Endometrial microvascular endothelial cells (primary cell): ENCODE data around the gene AGPAT3. TPM values are rescaled to one million over a fixed set of nuclear protein-coding genes. Genes with fewer than 3 reads are reported as not detected.

Experiments
- in situ Hi-C: cut with HindIII; loops from 2 replicates; pipeline ENCODE4 v1.10.0; 2017; ENCODE audit warnings: low sequenced_read_pairs, low pct_unique_long_range_greater_than_20kb; ENCODE audit errors: inconsistent ontology term
- total RNA-seq: library from RNA; depleted of rRNA; stranded (reverse); fragments of >200 nt; gene quantifications from one replicate; pipeline ENCODE4 v1.2.3, GENCODE V29; 2015; ENCODE audit errors: inconsistent ontology term

AGPAT3 gene
- total RNA-seq, 1 donor from 2014 or later, result 72.7 TPM

- in situ Hi-C loops, result no loop called here
Observed at GRCh38 chr21:43877936-43878575, 13.0 kb downstream of the AGPAT3 start.

DNA sequence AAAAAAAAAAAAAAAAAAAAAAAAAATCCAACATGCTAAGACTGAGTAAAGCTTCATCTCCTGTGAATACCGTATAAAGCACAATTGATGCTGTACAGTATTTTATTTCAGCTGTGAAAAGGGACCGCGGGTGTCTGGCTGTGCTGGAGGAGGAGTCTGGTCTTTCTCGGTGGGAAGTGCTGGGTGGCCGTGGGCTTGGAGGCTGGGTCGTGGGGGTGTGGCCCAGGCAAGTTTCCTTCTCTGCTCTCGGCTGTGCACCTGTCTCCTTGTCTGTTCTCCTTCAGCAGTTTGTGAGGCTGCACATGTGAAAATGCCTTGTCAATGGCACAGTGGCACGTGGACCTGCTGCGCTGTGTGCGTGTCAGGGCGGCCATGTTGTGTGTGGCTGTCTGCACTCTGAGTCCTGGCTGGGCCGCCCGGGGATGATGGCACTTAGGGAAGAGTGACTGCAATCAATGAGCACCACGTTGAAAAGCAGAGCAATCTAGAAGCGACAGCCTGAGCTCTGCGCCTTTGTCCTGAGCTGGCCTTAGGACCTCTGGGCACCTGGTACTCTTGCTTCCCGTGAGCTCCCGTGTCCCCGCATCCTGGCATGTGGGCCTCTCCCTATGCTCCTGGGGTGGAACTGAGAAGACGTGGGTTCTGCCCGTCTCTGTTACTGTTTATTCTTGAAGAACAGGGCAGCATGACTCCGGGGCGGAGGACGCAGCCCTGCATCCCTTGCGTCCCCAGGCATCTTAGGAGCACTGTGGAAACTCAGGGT is 14.5 kb downstream of the AGPAT3 start:
- in situ Hi-C loops, result no loop called here

DNA sequence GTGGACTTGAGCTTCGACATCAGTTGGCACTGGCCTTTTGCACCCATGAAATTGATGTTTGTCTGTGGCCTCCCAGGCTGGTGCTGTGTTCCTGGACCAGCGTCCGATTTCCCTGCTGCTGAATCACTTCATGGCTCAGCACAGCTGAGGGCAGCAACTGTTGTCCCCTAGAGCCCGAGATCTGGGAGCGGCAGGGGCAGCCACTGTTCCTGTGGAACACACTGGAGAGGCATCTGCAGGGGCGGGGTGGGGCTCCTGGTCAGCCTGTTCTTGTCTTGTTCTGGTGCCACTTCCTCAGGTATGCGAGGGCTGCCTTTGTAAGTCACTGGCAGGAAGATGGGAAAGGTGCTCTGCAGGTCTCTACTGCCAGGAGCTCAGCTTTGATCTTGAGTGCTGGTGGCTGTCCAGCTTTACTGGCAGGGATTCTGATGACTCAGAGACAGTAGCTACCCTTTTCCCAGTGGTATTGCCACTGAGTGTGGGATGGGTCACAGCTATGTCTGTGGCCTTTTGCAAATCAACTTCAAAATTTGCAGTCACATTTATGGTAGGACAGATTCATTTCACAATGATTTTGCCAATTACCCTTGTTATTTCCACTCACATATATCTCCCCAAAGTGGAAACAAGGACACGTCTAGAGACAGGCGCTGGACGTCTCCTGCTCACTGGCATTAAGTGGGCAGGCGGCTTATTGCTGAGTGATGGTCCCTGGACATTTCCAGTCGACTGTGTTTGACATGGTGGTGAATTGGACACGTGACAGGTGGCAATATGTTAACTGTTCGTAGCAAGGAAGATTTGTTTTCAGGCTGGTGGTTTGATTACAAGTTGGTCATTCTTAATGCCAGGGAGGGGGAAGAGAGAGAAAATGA is 15.3 kb downstream of the AGPAT3 start:
- in situ Hi-C loops, result no loop called here

DNA sequence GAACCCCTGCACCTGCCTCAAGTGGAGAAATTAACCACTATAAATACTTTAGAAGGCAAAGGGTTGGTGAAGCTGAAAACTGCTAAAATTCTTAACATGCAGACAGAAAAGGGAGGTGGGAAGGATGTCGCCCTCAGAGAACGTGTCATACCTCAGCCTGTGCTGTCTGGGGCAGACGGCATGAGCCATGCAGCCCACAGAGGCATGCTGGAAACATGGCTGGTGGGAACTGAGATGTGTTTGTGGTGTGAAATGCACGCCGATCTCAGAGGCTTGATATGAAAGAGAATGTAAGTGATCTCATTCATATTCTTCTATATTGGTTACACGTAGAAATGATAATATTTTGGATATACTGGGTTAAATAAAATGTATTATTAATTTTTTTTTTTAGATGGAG is 16.3 kb downstream of the AGPAT3 start:
- in situ Hi-C loops, result no loop called here

GRCh38 chr21:43881935-43882334 is 16.9 kb downstream of the AGPAT3 start:
- in situ Hi-C loops, result no loop called here

GRCh38 chr21:43882952-43883545 is 18.0 kb downstream of the AGPAT3 start:
- in situ Hi-C loops, result no loop called here

DNA sequence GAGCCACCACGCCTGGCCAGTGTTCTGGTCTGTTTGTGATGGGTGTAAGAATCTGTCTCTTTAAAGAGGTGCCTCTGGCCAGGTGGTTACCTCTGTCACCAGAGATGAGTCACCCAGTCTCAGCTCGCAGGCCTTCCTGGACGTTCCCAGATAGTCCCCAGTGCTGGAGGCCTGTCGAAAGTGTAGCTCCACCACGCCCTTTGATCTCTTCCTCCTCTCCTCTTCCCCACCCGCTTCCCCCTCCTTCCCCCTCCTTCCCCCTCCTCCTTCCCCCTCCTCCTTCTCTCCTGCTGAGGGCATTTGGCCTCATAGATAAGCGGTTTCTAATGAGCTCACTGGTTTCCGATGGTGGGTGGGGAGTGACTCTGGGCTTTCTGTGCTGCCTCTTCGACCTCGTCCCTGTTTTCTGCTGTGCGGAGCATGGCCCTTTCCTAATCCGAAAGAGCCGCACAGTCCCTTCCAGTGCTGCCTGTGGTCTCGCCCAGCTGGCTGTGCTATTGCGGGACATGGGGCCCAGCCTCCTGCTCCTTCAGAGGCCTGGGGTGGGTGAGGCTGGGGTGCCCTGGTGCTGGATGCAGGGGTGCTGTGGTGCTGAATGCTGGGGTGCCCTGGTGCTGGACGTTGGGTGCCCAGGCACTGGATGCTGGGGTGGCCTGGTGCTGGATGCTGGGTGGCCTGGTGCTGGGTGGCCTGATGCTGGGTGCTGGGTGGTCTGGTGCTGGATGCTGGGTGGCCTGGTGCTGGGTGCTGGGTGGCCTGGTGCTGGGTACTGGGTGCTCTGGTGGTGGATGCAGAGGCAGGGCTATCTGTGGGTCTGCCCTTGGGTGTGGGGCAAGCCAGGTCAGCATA is 19.2 kb downstream of the AGPAT3 start:
- in situ Hi-C loops, result no loop called here

GRCh38 chr21:43884861-43885417 is 19.9 kb downstream of the AGPAT3 start:
- in situ Hi-C loops, result no loop called here

GRCh38 chr21:43885721-43886120 is 20.7 kb downstream of the AGPAT3 start:
- in situ Hi-C loops, result no loop called here

DNA sequence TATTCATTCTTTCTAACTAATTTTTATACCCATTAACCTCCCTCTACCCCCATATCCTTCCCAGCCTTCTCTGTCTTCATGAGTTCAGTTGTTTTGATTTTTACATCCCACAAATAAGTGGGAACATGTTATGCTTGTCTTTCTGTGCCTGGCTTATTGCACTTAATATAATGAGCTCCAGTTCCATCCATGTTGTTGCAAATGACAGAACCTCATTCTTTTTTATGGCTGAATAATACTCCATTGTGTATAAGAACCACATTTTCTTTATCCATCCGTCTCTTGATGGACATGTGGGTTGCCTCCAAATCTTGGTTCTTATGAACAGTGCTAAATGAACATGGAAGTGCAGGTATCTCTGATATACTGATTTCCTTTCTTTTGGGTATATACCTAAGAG is 21.5 kb downstream of the AGPAT3 start:
- in situ Hi-C loops, result no loop called here

DNA sequence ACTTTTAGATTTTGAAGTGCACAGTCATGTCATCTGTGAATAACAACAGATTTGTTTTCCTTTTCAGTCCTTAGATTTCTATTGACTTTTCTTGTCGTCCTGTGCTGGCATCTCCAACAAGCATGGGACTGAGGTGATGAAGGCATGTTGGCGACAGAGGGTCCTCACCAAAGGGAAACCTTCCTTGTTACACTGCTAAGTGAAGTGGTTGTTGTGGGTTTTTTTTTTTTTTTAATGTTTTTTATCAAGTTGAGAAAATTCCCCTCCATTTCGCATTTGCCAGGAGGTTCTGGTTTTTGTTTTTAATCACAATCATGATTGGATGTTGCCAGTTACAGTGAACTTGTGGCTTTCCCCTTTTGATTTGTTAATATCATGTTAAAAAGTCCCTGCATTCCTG is 24.0 kb downstream of the AGPAT3 start:
- in situ Hi-C loops, result no loop called here

DNA sequence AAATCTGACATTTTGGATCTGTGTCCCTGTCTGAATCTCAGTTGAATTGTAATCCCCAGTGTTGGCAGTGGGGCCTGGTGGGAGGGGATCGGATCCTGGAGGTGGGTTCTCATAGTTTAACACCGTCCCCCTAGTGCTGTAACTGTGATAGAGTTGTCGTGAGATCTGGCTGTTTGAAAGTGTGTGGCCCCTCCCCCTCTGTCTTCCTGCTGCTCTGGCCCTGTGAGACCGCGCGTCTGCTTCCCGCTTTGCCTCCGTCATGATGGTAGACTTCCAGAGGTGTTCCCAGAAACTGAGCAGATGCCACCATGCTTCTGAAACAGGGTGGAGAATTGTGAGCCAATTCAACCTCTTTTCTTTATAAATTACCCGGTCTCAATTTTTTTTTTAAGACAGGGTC is 25.0 kb downstream of the AGPAT3 start:
- in situ Hi-C loops, result no loop called here

GRCh38 chr21:43892334-43892733 is 27.3 kb downstream of the AGPAT3 start:
- in situ Hi-C loops, result no loop called here

DNA sequence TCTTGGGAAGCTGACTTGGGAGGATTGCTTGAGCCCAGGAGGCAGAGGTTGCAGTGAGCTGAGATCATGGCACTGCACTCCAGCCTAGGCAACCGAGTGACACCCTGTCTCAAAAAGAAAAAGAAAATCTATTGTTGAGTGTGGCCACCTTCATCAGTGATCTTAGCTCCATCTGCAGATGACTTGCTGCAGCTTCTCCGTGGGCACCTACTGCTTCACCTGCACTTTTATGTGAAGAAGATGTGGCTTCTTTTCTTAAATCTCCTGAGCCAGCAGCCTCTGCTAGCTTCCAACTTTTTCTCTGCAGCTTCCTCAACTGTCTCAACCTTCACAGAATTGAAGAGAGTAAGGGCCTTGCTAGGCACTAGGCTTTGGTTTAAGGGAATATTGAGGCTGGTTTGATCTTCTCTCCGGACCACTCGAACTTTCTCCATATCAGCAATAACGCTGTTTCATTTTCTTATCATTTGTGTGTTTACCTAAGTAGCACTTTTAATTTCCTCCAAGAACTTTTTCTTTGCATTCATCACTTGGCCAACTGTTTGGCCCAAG is 28.0 kb downstream of the AGPAT3 start:
- in situ Hi-C loops, result no loop called here

DNA sequence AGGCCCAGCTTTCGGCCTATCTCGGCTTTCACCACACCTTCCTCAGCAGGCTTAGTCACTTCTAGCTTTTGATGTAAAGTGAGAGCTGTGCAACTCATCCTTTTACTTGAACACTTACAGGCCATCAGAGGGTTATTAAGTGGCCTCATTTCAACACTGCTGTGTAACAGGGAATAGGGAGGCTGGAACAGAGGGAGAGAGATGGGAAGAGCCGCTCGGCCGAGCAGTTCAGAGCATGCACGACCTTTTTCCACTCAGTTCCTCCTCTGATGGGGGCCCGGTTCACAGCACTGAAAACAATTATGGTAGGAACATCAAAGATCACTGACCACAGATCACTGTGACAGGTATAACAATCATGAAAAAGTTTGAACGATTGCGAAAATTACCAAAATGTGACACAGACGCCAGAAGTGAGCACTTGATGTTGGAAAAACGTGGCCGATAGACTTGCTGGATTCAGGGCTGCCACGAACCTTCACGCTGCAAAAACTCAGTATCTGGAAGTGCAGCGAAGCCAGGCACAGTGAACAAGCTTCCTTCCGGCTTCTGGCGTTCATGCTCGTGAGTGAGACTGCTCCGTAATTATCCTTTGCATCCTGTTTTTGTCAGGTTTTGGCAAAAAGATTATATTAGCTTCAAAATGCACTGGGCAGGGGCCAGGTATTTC is 28.6 kb downstream of the AGPAT3 start:
- in situ Hi-C loops, result no loop called here

GRCh38 chr21:43894206-43894577 is 29.2 kb downstream of the AGPAT3 start:
- in situ Hi-C loops, result no loop called here

- in situ Hi-C loops, result no loop called here
Observed at GRCh38 chr21:43895196-43895595, 30.2 kb downstream of the AGPAT3 start.
